ENCODE data around the gene SP100. TPM values are rescaled to one million over a fixed set of nuclear protein-coding genes. Genes with fewer than 3 reads are reported as not detected.

Gene SP100
- total RNA-seq, 2 donors from 2014 or later, result 0.11 to 0.70 TPM

GRCh38 chr2:230575642-230576324 lies 159.8 kb downstream of the SP100 start:
- no peak overlapping the region for H3K9ac ChIP-seq (ENCODE audit: extremely low read depth, low read length, poor library complexity, severe bottlenecking)
- Mint-ChIP-seq H3K36me3 (ENCODE audit: low read depth) (no peaks in the 10 kb centered on the region), H3K4me3 (no peak overlapping the region), H3K27ac (no peak overlapping the region), H3K9me3 (peaks cover 32% of the 10 kb centered on the region), H3K4me1 (no peaks in the 10 kb centered on the region), H3K27me3 (ENCODE audit: insufficient read depth) (no peaks in the 10 kb centered on the region)
- 82 to 87% methylated on average over 7 to 9 of the region's 9 CpGs for WGBS, 2 experiments (ENCODE audit: insufficient coverage in 1 of 2, insufficient read length in 1 of 2)
- H3K27me3 ChIP-seq (ENCODE audit: control insufficient read depth, insufficient read depth, low read length, poor library complexity, severe bottlenecking), result no peaks in the 10 kb centered on the region
- H3K27ac ChIP-seq (ENCODE audit: low read depth, low read length), result no peak overlapping the region
- no peaks in the 10 kb centered on the region for H3K36me3 ChIP-seq (ENCODE audit: control insufficient read depth, insufficient read depth, low read length)
- peaks cover 7% of the 10 kb centered on the region for H3K9me3 ChIP-seq (ENCODE audit: control insufficient read depth, low read length)
- no peaks in the 10 kb centered on the region for H3K4me1 ChIP-seq (ENCODE audit: control insufficient read depth, insufficient read depth, low read length)
- H3K4me3 ChIP-seq (ENCODE audit: low read length), result no peak overlapping the region
- TF ChIP-seq, protein P1, sequence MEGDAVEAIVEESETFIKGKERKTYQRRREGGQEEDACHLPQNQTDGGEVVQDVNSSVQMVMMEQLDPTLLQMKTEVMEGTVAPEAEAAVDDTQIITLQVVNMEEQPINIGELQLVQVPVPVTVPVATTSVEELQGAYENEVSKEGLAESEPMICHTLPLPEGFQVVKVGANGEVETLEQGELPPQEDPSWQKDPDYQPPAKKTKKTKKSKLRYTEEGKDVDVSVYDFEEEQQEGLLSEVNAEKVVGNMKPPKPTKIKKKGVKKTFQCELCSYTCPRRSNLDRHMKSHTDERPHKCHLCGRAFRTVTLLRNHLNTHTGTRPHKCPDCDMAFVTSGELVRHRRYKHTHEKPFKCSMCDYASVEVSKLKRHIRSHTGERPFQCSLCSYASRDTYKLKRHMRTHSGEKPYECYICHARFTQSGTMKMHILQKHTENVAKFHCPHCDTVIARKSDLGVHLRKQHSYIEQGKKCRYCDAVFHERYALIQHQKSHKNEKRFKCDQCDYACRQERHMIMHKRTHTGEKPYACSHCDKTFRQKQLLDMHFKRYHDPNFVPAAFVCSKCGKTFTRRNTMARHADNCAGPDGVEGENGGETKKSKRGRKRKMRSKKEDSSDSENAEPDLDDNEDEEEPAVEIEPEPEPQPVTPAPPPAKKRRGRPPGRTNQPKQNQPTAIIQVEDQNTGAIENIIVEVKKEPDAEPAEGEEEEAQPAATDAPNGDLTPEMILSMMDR (conservative IDR thresholded peaks at IDR 0.05), result no peak
- DNase-seq, result no peak

DNA sequence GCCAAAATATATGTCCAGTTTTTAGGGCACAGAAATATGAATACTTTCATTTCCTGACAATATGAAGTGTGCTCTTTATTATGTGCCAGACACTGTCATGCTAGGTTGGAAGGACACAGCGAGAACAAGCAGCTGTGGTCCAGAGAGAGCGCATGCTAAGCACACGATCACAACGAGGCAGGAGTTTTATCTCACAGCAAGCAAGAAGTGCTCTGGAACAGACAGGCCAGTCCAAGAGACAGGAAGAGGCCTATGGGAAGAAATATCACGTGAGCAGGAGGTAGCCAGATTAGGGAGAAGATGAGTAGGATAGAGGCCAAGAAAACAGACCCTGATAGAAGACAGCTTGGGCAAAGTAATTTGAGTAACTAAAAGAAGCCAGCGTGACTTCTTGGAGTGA lies 161.1 kb downstream of the SP100 start:
- WGBS, 2 experiments (ENCODE audit: insufficient coverage in 1 of 2, insufficient read length in 1 of 2), result 94 to 97% methylated on average over 6 of the region's 6 CpGs
- Mint-ChIP-seq H3K4me1 (no peaks in the 10 kb centered on the region), H3K4me3 (no peak overlapping the region), H3K9me3 (peaks cover 21% of the 10 kb centered on the region), H3K27ac (no peak overlapping the region), H3K36me3 (ENCODE audit: low read depth) (no peaks in the 10 kb centered on the region), H3K27me3 (ENCODE audit: insufficient read depth) (no peaks in the 10 kb centered on the region)
- no peak overlapping the region for H3K4me3 ChIP-seq (ENCODE audit: low read length)
- H3K27me3 ChIP-seq (ENCODE audit: control insufficient read depth, insufficient read depth, low read length, poor library complexity, severe bottlenecking), result no peaks in the 10 kb centered on the region
- no peaks in the 10 kb centered on the region for H3K4me1 ChIP-seq (ENCODE audit: control insufficient read depth, insufficient read depth, low read length)
- H3K27ac ChIP-seq (ENCODE audit: low read depth, low read length), result no peak overlapping the region
- no peak for DNase-seq
- H3K9ac ChIP-seq (ENCODE audit: extremely low read depth, low read length, poor library complexity, severe bottlenecking), result no peak overlapping the region
- TF ChIP-seq, protein P1 (conservative IDR thresholded peaks at IDR 0.05), result no peak
- no peaks in the 10 kb centered on the region for H3K9me3 ChIP-seq (ENCODE audit: control insufficient read depth, low read length)
- no peaks in the 10 kb centered on the region for H3K36me3 ChIP-seq (ENCODE audit: control insufficient read depth, insufficient read depth, low read length)

- no peaks in the 10 kb centered on the region for H3K36me3 ChIP-seq (ENCODE audit: control insufficient read depth, insufficient read depth, low read length)
- no peaks in the 10 kb centered on the region for H3K9me3 ChIP-seq (ENCODE audit: control insufficient read depth, low read length)
- Mint-ChIP-seq H3K9me3 (peaks cover 17% of the 10 kb centered on the region), H3K27me3 (ENCODE audit: insufficient read depth) (no peaks in the 10 kb centered on the region), H3K27ac (no peak overlapping the region), H3K36me3 (ENCODE audit: low read depth) (no peaks in the 10 kb centered on the region), H3K4me3 (no peak overlapping the region), H3K4me1 (no peaks in the 10 kb centered on the region)
- no peak for DNase-seq
- TF ChIP-seq, protein P1 (conservative IDR thresholded peaks at IDR 0.05), result no peak
- no peak overlapping the region for H3K9ac ChIP-seq (ENCODE audit: extremely low read depth, low read length, poor library complexity, severe bottlenecking)
- H3K27ac ChIP-seq (ENCODE audit: low read depth, low read length), result no peak overlapping the region
- H3K27me3 ChIP-seq (ENCODE audit: control insufficient read depth, insufficient read depth, low read length, poor library complexity, severe bottlenecking), result no peaks in the 10 kb centered on the region
- no peak overlapping the region for H3K4me3 ChIP-seq (ENCODE audit: low read length)
- no peaks in the 10 kb centered on the region for H3K4me1 ChIP-seq (ENCODE audit: control insufficient read depth, insufficient read depth, low read length)
- 43 to 71% methylated on average over 1 to 2 of the region's 2 CpGs for WGBS, 2 experiments (ENCODE audit: insufficient coverage in 1 of 2, insufficient read length in 1 of 2)
Observed at GRCh38 chr2:230578106-230578505, 162.1 kb downstream of the SP100 start.

Data from endodermal cell (in vitro differentiated cells).